GM12801 (cell line): ENCODE results near the gene GAS2L1.

ENCODE experiments used
- TF ChIP-seq, protein P1 (sequence below): IDR thresholded peaks from one replicate; pipeline ENCODE4 v1.5.1; 2011; ENCODE audit warnings: control low read depth; ENCODE audit not compliant: insufficient read length; ENCODE audit errors: extremely low read depth

The GAS2L1 gene

DNA sequence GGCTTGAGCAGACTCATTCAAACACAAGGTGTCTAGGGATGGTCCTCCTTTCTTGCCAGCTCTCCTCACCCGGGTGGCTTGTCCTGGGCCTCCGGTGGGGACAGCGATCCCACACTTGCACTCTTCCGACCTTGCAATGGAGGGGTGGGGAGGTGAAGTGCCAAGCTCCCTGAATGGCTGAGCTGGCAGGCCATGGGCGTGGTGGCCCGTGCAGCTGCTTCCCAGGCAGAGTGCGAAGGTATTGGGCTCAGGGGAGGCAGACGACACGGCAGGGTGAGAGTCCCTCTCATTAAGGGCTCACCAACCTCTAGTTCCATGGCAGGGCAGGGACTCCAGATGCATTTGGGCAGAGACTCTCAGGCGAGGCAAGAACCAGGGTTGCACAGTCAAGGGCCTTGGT lies 20.0 kb downstream of the GAS2L1 start:
- TF ChIP-seq, protein P1, sequence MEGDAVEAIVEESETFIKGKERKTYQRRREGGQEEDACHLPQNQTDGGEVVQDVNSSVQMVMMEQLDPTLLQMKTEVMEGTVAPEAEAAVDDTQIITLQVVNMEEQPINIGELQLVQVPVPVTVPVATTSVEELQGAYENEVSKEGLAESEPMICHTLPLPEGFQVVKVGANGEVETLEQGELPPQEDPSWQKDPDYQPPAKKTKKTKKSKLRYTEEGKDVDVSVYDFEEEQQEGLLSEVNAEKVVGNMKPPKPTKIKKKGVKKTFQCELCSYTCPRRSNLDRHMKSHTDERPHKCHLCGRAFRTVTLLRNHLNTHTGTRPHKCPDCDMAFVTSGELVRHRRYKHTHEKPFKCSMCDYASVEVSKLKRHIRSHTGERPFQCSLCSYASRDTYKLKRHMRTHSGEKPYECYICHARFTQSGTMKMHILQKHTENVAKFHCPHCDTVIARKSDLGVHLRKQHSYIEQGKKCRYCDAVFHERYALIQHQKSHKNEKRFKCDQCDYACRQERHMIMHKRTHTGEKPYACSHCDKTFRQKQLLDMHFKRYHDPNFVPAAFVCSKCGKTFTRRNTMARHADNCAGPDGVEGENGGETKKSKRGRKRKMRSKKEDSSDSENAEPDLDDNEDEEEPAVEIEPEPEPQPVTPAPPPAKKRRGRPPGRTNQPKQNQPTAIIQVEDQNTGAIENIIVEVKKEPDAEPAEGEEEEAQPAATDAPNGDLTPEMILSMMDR: no peak

DNA sequence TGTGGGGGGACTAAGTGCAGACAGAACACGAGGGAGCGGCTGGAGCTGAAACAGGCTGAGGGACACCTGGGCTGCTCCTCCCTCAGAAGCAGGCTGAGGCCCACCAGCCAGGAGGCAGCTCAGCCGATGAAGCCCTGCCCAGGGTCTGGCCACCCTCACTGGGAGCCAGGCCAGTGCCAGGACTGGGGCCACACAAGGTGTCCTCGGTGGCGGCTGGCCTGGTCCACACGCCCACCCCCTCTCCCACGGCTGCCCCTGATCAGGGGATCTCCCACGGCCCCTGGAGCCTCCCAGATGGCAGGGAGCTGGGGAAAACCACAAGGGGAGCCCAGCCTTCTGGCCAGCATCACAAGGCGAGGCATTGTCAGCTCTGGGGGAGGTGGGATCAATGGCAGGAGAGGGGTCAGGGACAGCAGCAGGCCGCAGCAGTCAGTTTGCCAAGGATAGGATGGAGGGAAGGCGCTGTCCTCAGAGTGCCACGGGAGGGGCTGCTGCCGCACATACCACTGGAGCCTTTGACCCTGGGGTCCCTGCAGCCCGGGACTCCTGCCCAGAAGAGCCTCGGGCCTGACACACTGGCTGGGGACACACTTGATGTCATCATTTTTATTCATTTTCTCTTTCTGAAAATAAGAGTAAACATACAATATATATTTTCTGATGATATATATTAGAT lies 20.8 kb downstream of the GAS2L1 start:
- TF ChIP-seq, protein P1: no peak

DNA sequence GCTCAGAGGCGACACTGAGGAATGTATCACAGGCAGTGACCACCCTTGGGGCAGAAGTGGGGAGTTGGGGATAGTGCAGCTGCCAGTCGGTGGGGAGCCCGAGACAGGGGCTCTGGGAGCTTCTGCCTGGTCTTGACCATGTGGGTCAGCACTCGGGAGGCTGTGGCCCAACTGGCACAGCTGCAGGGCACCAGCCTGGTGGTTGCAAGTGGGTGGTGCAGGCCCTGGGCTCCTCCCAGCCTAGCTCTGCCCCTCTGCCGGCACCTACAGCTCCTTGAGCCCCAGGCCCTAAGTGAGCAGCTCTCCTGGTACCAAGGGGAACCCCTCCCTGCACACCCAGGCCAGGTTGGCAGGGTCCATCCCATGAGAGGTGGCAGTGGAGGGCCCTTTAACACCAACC lies 21.6 kb downstream of the GAS2L1 start:
- TF ChIP-seq, protein P1: no peak

DNA sequence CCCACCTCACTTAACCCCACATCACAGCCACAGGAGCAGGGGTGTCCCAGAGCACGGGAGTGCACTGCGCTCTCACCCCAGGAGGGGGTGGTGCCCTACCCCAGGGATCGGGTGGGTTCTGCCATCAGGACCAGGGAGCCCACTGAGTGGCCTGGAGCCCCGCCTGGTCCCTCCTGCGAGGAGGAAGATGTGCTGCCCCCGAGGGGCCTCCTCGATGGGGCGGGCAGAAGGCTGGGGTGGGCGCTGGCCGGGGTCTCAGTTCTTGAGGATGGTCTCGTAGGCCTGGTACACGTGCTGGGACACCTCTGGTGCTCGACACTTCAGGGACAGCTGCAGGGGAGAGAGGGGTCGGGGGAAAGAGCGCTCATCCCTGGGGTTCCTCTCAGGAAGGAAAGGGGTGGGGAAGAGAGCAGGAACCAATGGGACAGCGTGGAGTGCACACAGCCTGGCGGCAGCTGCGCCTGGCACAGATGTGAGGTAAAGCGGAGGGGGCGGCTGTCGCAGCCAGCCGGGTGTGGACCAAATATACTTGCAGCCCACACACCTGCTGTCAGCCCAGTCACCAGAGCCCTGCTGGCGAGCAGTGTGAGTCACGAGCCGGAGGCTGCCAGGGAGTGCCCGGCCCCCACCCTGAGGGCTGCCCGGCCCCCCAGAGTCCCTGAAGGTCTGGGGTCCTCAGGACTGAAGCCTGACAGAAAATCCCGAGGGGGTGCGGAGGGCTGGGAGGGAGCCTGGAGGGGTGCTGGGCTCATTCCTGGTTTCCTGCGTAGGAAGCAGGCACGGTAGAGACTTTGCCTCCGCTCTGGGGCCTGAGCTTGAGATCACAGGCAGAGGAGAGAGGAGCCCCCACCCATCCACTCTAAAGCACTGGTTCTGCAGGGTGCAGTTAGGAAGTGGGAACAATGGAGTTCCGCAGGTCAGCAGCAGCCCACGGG lies 22.4 kb downstream of the GAS2L1 start:
- TF ChIP-seq, protein P1: no peak

DNA sequence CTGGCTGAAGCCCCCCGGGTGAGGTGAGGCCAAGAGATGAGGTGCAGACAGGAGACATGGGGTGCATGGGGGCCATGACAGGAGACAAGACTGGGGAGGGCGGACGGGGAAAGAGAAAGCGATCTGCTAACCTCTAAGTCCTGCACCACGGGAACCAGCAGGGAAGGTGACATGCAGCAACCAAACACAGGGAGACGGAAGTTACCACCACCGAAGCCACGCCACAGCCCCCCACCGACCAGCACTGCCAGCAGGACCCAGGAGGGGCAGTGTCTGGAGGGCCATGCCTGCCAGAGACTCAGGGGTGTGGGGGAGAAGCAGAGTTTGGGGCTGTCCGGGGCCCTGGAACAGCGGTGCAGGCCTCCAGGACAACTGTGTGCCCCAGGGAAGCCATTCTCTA lies 23.1 kb downstream of the GAS2L1 start:
- TF ChIP-seq, protein P1: no peak

DNA sequence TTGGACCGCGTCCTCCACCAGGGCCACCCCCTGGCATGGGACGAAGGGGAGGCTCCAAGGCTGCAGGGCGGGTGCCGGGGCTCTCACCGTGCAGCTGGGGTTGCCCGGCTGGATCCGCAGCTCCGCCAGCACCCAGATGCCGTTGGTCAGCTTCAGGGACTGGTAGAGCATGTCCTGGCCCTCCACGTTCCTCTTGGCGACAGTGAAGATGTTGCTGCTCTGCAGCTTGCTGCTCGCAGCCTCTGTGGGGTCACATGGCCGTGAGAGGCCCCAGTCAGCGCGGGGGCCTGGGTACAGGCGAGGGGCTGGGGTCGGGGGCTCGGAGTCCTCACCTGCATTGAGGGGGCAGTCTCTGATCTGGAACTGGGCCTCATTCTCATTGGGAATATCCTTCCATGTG lies 23.8 kb downstream of the GAS2L1 start:
- TF ChIP-seq, protein P1: no peak

DNA sequence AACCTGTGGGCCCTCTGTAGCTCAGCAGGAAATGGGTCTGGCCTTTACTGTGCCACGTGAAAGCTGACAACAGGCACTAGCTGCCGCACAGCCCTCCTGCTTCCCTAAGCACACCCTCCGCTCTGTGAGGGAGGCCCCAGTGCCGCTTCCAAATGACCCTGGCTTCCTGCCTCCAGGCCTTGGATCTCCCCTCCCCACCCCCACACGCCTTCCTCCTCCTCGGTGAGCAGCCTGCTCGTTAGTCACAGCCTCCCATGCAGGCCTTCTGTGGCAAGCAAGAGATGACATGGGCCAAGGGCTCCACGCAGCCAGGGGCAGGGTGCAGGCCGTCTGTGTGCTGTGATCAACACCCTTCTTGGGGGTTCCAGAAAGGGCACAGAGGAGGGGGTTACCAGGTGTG lies 24.3 kb downstream of the GAS2L1 start:
- TF ChIP-seq, protein P1: no peak
